NCI-H1105 (cell line): ENCODE measurements around the gene EML6.
"Not testable (repeated sequence)": the region's sequence is repeated elsewhere in the genome, so short reads cannot be mapped to it uniquely, and the experiment has no call there.

ENCODE experiments used
- DNase-seq: peaks from one replicate; lab custom pipeline; 2025; lab: John Stamatoyannopoulos, UW

EML6 gene

DNA sequence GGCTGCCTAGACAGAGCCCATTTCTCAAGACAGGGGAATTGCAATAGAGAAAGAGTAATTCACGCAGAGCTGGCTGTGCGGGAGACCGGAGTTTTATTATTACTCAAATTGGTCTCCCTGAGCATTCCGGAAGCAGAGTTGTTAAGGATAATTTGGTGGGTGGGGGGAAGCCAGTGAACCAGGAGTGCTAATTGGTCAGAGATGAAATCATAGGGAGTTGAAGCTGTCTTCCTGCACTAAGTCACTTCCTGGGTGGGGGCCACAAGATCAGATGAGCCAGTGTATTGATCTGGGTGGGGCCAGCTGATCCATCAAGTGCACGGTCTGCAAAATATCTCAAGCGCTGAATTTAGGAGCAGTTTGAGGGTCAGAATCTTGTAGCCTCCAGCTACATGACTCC lies 242.0 kb downstream of the EML6 start:
- no peak for DNase-seq

DNA sequence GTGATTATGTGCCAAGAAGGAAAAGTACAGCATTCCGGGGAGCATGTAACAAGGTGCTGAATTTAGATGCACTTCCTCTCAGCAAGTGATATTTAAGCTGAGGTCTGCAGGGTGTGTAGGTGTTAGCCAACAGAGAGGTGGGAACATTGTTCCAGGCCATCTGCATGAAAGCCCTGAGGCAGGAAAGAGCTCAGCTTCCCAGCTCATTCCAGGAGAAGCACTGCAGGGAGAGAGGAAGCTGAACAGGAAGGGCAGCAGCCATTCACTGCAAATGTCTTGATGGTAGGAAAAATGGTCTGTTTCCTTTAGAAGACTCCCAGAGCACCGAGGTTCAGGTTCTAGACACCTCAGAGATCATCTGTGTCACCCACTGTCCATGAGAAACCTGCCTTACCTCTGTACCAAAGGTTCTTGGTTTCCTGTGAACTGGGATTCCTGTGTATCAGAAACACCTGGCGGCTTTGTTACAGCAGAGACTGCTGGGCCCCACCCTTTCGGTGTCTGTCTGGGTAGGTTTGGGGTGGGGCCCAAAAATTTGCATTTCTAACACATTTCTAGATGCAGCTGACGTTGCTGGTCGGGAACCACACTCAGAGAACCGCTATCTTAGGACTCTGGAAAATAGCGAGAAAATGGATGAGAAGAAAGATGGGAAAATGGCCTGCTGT lies 242.8 kb downstream of the EML6 start:
- no peak for DNase-seq

DNA sequence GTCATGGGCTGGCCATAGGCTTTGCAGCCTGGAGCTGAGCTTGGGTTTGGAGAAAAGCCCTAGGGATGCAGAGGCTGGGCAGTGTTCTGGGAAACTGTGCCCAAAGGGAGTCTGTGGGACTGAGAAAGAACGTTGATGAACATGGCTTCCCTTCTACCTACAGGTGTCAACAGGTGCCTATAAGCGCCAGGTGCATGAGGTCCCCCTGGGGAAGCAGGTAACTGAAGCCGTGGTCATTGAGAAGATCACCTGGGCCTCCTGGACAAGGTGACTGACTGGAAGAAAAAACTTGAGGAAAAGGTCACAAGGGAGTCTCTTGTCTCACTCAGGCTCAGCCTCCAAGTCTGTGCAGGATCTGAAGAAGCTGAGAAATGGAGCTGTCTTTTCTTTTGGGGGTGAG lies 243.4 kb downstream of the EML6 start:
- DNase-seq = no peak

DNA sequence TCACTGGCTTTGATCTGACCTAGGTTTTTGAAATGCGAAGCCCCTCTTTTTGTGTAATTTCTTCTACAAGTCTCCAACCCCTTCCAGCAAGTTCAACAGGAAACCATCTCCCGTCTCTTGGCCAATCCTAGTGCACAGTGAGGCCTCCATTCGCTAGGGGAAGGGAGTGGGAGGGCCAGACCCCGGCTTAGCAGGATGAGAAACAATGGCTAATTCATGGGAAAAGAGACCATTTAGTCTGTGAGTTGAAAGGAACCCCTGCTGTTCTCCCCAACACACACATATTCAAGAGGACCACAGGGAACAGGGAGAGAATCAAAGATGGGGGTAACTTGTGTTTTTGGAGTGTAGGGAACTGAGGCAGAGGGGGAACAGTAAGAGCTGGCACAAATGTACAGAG lies 243.8 kb downstream of the EML6 start:
- no peak for DNase-seq

DNA sequence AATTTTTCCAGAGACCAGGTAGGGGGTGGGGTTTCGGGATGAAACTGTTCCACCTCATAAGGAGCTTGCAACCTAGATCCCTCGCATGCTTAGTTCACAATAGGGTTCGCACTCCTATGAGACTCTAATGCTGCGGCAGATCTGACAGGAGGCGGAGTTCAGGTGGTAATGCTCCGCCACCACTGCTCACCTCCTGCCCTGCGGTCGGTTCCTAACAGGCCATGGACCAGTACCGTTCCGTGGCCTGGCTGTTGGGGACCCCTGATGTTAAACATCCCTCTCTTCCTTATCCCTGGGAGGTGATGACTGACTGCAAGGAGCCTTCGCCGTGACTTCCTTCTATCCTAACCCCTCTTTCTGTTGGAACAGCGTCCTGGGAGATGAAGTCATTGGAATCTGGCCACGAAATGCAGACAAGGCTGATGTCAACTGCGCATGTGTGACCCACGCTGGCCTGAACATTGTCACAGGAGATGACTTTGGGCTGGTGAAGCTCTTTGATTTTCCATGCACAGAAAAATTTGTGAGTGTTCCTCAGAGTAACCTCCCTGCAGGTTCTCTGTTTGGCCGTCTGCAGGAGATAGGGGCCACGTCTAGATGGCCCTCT lies 244.4 kb downstream of the EML6 start:
- DNase-seq = no peak

DNA sequence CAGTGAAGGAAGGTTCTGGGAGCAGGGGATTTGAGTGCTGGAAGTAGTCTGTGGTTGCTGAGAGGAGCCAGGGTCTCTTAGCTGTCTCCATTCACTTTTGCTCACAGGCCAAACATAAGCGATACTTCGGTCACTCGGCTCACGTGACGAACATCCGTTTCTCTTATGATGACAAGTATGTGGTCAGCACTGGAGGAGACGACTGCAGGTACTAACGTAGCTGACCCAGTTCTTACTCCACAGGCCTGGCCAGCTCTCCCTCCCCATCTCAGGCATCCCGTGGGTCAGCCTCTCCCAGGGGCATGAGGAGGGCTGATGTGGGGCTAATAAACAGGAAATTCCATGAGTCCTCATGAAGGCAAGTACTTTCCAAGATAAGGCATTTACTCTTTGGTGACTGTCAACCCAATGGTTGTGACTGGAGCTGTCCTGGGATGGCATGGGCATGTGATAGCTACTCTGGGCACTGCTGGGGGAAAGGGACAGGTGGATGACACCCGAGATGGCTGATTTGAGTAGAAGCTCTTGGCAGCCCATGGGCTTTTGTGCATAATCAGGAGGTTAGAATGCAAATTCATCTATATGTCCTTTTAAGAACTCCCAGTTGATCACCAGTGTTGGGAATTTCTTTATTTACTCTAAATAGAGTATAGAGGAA lies 245.2 kb downstream of the EML6 start:
- DNase-seq = no peak

DNA sequence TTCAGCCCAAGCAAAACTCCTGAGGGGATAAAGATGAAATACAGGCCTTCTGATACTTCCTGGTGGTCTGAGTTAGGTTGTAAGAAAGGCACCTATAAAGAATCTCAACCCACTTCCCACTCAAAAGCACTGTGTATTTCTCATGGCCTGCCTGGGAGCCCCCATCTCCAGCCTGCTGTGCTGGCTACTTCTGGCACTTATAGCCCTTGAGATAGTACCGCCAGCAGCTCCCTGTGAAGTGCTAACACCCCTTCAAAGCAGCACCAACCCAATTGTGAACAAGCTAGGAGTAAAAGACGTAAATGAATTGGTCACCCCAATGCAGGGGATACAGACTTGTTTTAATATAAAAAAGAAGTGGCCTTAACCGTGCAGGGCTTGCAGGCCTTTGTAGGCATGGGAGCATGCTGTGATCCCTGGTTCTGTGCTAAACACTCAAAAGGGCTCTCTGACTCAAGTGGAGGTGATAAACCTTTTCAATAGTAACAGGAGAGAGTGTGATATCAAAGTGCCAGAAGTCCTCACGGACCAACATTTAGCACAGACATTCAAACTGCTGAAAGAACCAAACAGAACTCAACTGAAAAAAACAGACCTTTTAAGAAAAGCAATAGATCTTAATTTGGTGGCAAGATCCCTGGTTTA lies 246.0 kb downstream of the EML6 start:
- no peak for DNase-seq

DNA sequence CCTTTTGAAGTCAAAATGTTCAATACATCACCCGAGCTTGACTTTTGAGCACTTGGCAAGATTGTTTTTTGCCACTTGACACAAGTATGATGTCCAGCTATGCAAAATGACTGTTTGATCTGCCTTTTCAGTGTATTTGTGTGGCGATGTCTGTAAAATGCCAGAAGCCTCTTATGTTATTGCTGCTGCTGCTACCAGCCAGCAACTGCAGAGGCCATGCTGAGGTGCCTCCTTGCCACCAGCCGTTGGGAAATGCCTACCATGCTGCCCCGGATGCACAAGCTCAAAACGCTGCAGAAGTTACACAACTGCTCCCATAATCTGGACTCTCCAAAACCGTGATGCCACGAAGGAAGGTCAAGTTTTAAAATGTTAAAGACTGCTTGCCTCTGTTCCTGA lies 246.5 kb downstream of the EML6 start:
- DNase-seq = no peak

DNA sequence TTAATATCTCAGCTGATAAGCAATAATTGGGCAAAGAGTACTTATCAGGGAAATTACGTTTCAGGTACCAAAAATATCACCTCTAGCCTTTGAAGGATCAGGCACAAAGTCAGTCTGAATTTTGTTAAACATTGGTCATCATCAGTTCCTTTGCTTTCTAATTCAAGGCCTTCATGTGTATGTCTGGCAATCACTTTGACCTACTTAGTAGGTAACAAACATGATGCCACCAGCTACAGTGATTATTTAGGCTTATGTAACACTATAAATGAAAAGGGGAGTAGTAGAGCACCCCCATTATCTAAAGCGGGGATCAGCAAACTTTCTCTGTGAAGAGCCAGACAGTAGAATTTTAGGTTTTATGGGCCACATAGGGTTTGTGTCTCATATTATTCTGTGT lies 251.7 kb downstream of the EML6 start:
- DNase-seq = no peak

DNA sequence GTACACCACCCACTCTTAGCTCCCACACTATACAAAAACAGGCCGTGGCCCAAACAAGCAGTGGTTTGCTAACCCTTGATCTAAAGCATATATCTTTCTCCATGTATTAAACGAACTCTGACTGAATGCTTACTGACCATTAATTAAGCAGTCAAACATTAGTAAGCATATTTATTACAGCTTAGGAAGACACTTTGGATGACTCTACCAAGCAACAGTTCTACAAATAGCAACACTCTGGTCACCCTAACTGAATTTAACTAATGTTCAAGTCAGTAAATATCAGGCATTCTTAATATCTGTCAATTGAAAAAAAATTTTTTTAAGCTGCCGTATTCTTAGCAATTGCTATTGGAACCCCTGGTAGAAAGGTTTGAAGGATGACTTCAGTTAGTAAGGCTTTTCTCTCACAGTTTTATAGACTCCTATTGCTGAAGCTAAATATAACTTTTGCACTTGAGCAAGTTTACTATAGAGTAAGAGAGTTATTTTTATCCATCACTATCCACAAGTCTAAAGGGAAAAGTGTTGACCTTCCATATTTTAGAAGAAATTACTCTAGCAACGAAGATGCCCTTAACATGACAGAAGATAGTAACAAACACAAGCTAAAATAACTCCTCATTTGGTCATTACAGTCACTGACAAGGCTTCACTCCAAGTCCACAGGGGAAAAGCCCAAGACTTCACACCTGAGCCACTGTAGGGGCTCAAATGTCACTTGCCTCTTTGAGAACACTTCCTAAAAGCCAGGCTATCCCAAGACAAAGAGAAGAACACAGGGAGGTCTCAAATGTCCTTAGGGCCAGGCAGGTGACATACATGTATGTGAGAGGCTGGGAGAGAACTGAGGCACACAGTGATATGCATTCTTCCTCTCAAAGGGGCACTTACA lies 252.4 kb downstream of the EML6 start:
- no peak for DNase-seq

DNA sequence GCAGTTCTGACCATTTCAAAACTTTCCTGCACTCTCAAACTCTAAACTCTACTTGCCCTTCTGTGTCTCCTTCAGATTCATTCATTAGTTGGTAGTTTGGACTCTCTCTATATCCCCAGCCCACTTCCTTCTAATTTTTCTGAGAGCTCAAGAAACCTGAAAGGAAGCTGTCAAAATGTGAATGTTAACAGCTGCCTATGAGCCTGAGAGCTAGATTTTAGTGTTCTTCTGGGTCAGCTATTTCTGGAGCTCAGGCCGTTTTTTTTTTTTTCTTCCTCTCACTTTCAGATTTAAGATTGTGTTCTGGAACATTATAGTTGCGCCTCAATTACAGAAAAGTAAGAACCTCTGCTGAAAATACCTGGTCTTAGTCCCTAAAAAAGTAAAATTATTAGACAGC lies 253.7 kb downstream of the EML6 start:
- no peak for DNase-seq

DNA sequence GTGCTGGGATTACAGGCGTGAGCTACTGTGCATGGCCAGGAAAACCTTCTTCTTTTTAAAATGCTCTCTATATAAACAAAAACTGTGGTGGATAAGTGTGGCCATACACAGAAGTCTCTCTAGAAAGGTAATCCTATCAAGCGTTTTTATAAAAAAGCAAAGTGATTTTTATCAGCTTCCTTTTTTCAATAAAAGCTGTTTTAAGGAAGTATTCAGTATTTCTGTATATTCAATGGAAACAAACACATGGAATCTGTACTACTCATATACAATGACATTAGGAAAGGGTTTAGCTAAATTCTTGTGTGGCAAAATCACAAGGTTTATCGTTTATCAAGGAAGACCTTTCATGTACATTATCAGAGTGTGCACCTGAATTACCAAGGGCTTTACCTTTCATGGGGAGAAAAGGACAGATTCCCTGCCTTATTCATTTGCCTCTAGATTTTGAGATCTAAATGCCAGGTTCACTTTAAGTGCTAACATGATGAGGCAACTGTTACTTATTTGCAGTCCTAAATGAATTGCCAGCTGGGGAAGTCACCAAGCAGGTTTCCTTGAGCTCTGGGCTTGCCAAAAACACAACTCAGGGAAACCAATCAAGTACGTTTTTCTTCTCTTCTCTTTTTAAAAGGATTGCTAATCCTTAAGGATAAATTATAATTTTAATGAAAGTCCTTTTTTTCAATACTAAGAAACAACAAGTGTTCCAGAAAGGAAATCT lies 256.0 kb downstream of the EML6 start:
- DNase-seq = no peak

DNA sequence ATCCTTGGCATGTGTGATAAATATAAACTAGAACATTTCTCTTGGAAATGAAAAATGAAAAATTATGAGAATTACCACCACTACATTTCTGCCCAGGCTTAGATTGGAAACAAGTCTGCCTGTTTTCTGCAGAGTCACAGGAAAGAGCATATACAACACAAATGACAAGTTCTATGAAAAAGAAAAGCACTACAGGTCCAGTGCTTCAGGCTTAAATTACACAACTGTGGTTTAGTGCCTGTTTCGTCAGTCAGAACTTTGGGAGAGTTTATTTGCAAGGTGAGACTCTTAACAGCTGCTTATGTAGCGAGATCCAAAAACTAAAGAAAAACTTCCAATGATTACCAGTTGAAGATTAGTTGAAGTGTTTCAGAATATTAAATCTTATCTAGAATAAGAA lies 257.9 kb downstream of the EML6 start:
- no peak for DNase-seq

DNA sequence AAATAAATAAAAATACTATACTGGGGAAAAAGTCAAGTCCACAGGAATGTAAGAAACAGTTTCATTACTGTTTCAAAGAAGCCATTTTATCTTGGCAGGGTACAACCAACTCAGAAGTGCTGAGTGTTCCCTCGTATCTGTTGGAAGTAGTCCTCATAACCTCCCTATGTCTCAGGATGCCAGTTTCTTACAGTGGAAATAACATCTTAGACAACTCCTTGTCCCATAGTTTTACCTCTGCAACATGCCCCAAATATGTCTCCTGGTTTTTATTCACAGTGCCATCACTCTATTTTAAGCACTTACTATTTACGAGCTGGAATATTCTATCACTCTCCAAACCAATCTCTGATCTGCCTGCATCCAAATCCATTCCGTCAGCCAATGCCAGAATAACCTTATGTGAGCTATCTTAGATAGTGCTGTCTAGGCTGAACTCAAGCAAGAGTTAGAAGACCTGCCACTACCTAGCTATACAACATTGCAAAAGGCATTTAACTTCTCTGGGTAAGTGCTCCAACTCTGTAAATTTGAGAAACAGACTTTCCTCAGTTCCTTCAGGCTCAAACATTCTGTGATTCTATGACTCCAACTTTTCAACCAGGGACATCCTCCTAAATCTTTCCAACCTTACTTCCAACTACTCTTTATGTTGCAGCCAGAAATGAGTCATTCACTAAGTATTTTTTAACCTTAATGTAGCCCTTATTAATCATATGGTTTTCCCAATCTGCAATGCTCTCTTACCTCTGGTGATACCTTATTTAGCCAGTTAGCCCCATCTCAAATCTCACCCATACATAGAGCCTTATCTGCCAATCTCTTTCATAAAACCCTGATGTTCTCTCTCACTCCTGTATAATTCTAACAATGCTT lies 260.1 kb downstream of the EML6 start:
- no peak for DNase-seq

DNA sequence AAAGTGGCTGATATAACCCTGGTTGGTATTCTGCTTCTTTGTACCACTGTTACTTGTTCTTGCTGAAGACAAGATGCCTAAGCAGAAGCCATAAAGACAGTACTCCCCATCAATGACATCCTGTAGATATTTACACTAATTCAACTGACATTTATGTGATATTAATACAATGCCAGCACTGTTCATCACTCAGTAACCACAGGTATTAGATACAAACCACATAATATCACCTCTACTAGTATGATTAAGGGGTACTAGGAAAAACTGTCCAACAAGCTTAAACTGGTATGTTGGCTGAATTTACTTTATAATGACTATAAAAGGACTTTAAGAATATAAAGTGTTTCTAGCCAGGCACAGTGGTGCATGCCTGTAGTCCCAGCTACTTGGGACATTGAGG lies 261.0 kb downstream of the EML6 start:
- DNase-seq = no peak

DNA sequence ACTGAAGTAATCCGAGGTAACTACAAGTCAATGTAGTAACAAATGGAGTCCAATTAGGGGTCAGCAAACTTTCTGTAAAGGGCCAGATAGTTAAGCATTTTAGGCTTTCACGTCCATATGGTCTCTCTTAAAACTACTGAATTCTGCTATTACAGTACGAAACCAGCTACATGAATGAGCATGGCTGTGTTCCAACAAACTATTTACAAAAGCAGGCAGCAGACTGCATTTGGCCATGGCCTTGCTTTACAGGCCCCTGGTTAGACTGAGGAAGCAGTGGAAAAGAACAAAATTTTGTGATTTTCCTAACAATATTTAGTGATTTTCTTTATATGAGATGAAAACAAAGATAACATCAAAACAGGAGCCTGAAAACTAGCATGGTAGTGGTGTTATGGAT lies 262.8 kb downstream of the EML6 start:
- DNase-seq = no peak

DNA sequence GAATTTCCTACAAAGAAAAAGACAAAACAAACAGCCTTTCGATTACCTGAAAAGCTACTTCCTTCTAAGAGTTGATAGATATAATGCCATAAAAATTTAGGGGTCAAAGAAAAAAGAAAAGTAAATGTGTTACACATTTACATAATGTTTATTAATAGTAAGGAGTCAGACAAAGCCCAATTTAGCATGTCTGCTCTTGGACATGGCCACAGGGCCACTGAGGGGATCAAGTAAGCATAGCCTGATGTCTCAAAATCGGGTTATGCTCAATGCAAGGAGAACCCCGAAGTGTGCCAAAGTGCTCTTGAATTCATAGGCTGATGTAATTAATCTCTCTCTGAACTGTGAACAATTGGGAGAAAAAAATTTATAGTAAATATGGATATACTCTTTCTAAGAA lies 265.1 kb downstream of the EML6 start:
- no peak for DNase-seq

DNA sequence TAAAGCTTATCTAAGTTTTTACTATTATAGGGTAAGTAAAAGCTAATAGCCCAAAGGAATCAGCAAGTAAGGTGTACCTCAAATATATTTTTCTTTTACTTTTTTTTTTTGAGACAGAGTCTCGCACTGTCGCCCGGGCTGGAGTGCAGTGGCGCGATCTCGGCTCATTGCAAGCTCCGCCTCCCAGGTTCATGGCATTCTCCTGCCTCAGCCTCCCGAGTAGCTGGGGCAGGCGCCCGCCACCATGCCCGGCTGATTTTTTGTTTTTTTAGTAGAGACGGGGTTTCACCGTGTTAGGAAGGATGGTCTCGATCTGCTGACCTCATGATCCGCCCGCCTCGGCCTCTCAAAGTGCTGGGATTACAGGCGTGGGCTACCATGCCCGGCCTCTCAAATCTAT lies 267.2 kb downstream of the EML6 start:
- DNase-seq = not testable (repeated sequence)

DNA sequence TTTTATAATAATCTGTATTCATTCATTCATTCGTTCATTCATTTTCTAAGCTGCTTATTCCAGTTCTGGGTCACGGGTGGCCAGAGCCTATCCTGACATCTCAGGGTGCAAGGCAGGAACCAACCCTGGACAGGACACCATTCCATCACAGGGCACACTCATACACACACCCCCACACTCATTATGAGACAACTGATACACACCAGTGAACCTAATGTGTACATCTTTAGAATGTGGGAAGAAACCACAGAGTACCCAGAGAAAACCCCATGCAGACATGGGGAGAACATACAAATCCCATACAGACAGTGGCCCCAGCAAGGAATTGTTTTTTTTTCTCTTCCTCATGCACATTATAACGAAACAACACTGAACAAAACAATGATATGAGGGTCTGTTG lies 272.1 kb downstream of the EML6 start:
- DNase-seq = no peak

DNA sequence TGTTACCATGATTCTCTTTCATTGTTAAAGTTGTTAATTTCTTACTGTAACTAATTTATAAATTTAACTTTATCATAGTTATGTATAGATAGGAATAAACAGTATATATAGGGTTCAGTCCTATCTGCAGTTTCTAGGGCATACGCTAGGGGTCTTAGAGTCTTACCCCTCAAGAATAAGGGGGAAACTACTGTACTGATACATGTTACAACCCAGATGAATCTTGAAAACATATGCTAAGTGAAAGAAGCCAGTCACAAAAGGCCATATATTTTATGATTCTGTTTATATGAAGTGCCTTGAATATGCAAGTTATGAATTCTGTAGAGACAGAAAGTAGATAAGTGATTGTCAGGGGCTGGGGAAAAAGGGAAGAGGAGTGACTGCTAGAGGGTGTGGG lies 274.4 kb downstream of the EML6 start:
- DNase-seq = no peak

DNA sequence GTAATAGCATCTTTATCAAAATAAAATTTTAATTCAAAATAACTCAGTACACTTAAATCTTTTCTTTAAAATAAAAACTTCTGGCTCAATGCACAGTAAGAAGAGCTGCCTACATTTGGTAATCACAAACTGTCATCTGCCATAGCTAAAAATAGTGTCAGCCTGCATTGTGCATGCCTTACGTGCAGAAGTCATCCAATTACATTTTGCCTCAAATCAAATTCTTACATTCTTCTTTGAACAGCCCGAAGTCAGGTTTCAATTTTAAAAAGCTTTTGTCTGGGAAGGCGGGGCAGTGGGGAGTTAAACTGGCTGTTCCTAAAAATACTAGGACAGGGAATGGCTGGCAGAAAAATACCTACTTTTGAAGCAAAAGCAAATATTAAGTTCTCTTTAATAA lies 275.7 kb downstream of the EML6 start:
- no peak for DNase-seq
